Spleen (tissue), 7 donors: ENCODE data around the gene SPACA1.

Source experiments
- CTCF ChIP-seq, 11 experiments: fragments of 200-600 bp in 7 of 11; fragments of 450-650 bp in 4 of 11; sonication (generic) in 4 of 11; IDR thresholded peaks in 8 of 11; conservative IDR thresholded peaks in 3 of 11; 1 replicate in 7 of 11; 2 replicates in 4 of 11; pipeline versions ENCODE4 v1.4.0 to v1.8.0; 2016 to 2021; ENCODE audit warnings: antibody characterized with exemption in 11 of 11, inconsistent platforms in 4 of 11, mild to moderate bottlenecking in 1 of 11
- POLR2A ChIP-seq, 3 donors: fragments of 450-650 bp; IDR thresholded peaks; one replicate each; pipeline ENCODE4 v1.5.1; 2017; ENCODE audit warnings: antibody characterized with exemption in 3 of 3, mild to moderate bottlenecking in 1 of 3
- POLR2AphosphoS5 ChIP-seq, 3 donors: sonication (generic); formaldehyde crosslinking; IDR thresholded peaks; one replicate each; pipeline ENCODE4 v1.5.1; 2017; ENCODE audit warnings: antibody characterized with exemption in 3 of 3
- donor health status: DM: no; HTN: no; CAD: no; lungs with moderate emphysema.
- donor health status: DM: no; HTN: no; CAD: no.
- donor health status: DM: no; HTN: no; CAD: no.

DNA sequence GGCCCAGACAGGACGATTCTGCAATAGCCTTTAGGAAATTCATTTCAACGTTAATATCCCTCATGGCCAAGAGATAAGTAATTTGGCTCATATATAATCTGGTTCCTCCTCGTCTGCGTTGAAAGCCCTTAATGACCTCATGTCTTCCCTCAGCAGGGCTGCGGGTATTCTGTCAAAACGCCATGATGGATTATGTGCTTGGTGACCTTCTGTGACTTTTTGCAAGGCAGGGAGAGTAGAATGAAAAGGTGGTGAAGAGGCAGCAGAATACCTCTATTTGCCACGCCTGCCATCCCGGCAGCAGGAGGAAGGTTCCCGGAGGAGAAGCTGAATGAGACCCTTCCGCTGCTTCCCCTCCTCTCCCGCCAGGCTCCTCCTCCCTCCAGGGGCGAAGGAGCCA, 41.1 kb upstream of the SPACA1 start:
- TF ChIP-seq CTCF (IDR thresholded peaks at IDR 0.05 in 8 of 11, conservative IDR thresholded peaks at IDR 0.05 in 3 of 11) = no peak
- no peak for TF ChIP-seq POLR2AphosphoS5 (IDR thresholded peaks at IDR 0.05)
- no peak for TF ChIP-seq POLR2A (IDR thresholded peaks at IDR 0.05)
